T-cell (primary cell): ENCODE data around the gene LUC7L3. TPM values are rescaled to one million over a fixed set of nuclear protein-coding genes. Genes with fewer than 3 reads are reported as not detected.
A peak's percentile ranks its signal among the peaks of the same experiment; 100 is the strongest.
"Not testable (repeated sequence)": the region's sequence is repeated elsewhere in the genome, so short reads cannot be mapped to it uniquely, and the experiment has no call there.

Source experiments
- ATAC-seq, 4 experiments: fragments of 200-7000 bp in 3 of 4; fragments of 150-1000 bp in 1 of 4; cut with Tn5 transposase; replicated peaks in 1 of 4; 1 replicate in 3 of 4; 2 replicates in 1 of 4; pipeline ENCODE4 v1.10.0; 2021; ENCODE audit warnings: moderate library complexity in 3 of 4, mild to moderate bottlenecking in 2 of 4, moderate number of reproducible peaks in 1 of 4
- CTCF ChIA-PET, 2 donors: fragments of 300-600 bp; sonication (Branson Sonifier 250); formaldehyde crosslinking; loops; one replicate each; lab custom pipeline; 2022; ENCODE audit warnings: antibody characterized with exemption in 2 of 2; lab: Charles Lee
- POLR2A ChIA-PET, 2 donors: fragments of 300-600 bp; sonication (Branson Sonifier 250); formaldehyde crosslinking; loops; one replicate each; lab custom pipeline; 2022; ENCODE audit warnings: antibody characterized with exemption in 2 of 2; lab: Charles Lee
- DNase-seq, 35 experiments: peaks; one replicate each; pipeline versions ENCODE4 v3.0.0 to v3.0.0-alpha.2; 2013 to 2023
- H3K27ac ChIP-seq: one replicate; pipeline ENCODE4 v1.5.1; 2013; ENCODE audit warnings: low read length
- H3K27me3 ChIP-seq, 2 experiments: replicated peaks in 1 of 2; 1 replicate in 1 of 2; 2 replicates in 1 of 2; pipeline versions ENCODE4 v1.6.1 to v1.7.0; 2013; ENCODE audit warnings: low read length in 1 of 2, mixed read lengths in 1 of 2; ENCODE audit not compliant: control insufficient read depth in 2 of 2, insufficient read depth in 2 of 2; ENCODE audit errors: extremely low read depth in 1 of 2
- H3K36me3 ChIP-seq, 2 donors: 1 replicate in 1 of 2; 2 replicates in 1 of 2; pipeline versions ENCODE4 v1.6.1 to v1.7.0; 2013; ENCODE audit warnings: low read length in 1 of 2; ENCODE audit not compliant: control insufficient read depth in 2 of 2, insufficient read depth in 1 of 2; ENCODE audit errors: extremely low read depth in 1 of 2
- H3K4me1 ChIP-seq, 2 experiments: 1 replicate in 1 of 2; 2 replicates in 1 of 2; pipeline versions ENCODE4 v1.6.1 to v1.7.0; 2013; ENCODE audit warnings: low read length in 2 of 2, mixed read lengths in 1 of 2; ENCODE audit not compliant: insufficient read depth in 2 of 2, control insufficient read depth in 1 of 2; ENCODE audit errors: extremely low read depth in 1 of 2
- H3K4me3 ChIP-seq, 2 donors: 1 replicate in 1 of 2; 2 replicates in 1 of 2; pipeline versions ENCODE4 v1.5.1 to v1.7.0; 2013; ENCODE audit warnings: mild to moderate bottlenecking in 2 of 2, low read length in 1 of 2, moderate library complexity in 1 of 2; ENCODE audit not compliant: control insufficient read depth in 1 of 2; ENCODE audit errors: extremely low read depth in 1 of 2
- H3K9me3 ChIP-seq: 2 replicates; pipeline ENCODE4 v1.7.0; 2013
- H3K27ac Mint-ChIP-seq, 2 donors: one replicate each; pipeline ENCODE4 v1.8.0; 2020 to 2021; ENCODE audit warnings: mild to moderate bottlenecking in 2 of 2, mixed read lengths in 2 of 2
- H3K27me3 Mint-ChIP-seq, 2 donors: one replicate each; pipeline ENCODE4 v1.8.0; 2021 to 2022; ENCODE audit warnings: mixed read lengths in 2 of 2
- H3K36me3 Mint-ChIP-seq: one replicate; pipeline ENCODE4 v1.8.0; 2021; ENCODE audit warnings: mixed read lengths
- H3K4me1 Mint-ChIP-seq, 3 donors: one replicate each; pipeline ENCODE4 v1.8.0; 2020 to 2022; ENCODE audit warnings: mixed read lengths in 3 of 3, mild to moderate bottlenecking in 1 of 3
- H3K4me3 Mint-ChIP-seq, 3 donors: one replicate each; pipeline ENCODE4 v1.8.0; 2020 to 2022; ENCODE audit warnings: mild to moderate bottlenecking in 3 of 3, mixed read lengths in 3 of 3, moderate library complexity in 3 of 3
- H3K9me3 Mint-ChIP-seq, 3 donors: one replicate each; pipeline ENCODE4 v1.8.0; 2020 to 2022; ENCODE audit warnings: mixed read lengths in 3 of 3
- WGBS: methylation state at CpG from one replicate; pipeline ENCODE4 v1.1.5; 2013; ENCODE audit warnings: missing lambda C conversion rate; ENCODE audit not compliant: insufficient coverage; 5-methylcytosine and 5-hydroxymethylcytosine counted together
- total RNA-seq, 35 experiments: library from RNA in 6 of 35; stranded (reverse) in 6 of 35; fragments of 120-200 nt in 1 of 35; gene quantifications; one replicate each; pipeline versions ENCODE4 v1.2.1 to v1.2.4 and lab custom pipeline; 2013 to 2026

LUC7L3 gene
- total RNA-seq, 5 donors from 2014 or later (not counting 1 experiment from before 2014, with no cell fraction given) = 126 to 273 (median 232) TPM

DNA sequence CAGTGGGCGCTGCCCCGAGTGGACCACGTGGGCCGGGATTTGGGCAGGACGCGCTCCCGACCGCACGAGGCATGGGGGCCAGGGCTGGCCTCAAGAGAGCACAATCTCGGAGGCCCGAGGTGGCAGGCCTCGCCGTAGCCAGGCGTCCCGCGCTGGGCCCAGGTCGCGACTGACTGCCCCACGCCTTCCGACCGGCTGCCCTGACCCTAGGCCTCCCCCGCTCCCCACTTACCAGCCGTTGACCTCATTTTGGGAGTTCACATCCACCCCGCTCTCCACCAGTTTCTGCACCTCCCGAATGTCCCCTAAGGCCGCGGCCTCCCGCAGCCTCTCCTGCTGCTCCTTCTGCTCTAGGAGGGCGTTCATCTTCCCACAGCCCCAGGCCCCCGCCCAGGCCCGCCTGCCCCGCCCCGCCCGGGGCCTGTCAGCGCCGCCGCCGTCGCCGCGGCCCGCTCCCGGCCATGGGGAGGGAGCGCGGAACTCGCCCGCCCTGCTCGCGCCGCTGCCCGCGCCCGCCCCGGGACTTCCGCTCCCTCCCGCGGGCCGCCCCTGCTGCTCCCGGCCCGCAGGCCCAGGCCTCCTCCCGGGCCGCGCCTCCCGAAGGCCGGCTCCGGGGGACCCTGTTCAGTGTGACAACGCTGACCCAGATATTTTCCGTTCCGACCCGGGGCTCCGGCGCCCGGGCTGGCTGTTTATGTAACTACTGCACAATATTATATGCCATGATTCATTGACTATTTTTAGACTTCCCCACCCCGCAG lies 11.9 kb upstream of the LUC7L3 start, which contains the start of gene ANKRD40:
TSS of gene ANKRD40 (minus strand) at position 626 of the 761 bp plus-strand sequence. CDS start at position 366, 260 bp downstream.
- peak; percentile 82 to 91 (median 86) for ATAC-seq
- peaks cover 12% of the 10 kb centered on the region for H3K36me3 Mint-ChIP-seq
- Histone ChIP-seq H3K27me3 (no peaks in the 10 kb centered on the region), H3K4me3 (peak within 1 kb of the TSS; percentile 72 to 74), H3K4me1 (peaks cover 12 to 41% of the 10 kb centered on the region in 2 experiments), H3K9me3 (no peaks in the 10 kb centered on the region), H3K36me3 (peaks cover 4 to 8% of the 10 kb centered on the region in 2 donors), H3K27ac (peak within 1 kb of the TSS; percentile 98)
- ChIA-PET POLR2A (interaction anchor here (0.5 to 1.2 kb wide), 6 partner anchors 12 to 873 kb away, joined by 3 to 9 read pairs (median 3); partner anchors contain the start of gene LUC7L3 (in 1 of the 2)), CTCF (interaction anchor here in 1 of 2 donors (0.5 to 0.9 kb wide), 4 partner anchors 11 to 231 kb away, joined by 3 to 5 read pairs (median 3); partner anchors contain the start of gene LUC7L3)
- H3K9me3 Mint-ChIP-seq = no peaks in the 10 kb centered on the region
- DNase-seq = peak; percentile 76 to 94 (median 84)
- H3K4me3 Mint-ChIP-seq = peak within 1 kb of the TSS; percentile 81 to 93 (median 91)
- no peaks in the 10 kb centered on the region for H3K27me3 Mint-ChIP-seq
- H3K27ac Mint-ChIP-seq = peak within 1 kb of the TSS; percentile 96 to 98
- under 1% methylated on average over 63 of the region's 74 CpGs for WGBS
- H3K4me1 Mint-ChIP-seq = peaks cover 52 to 59% (median 52%) of the 10 kb centered on the region in 3 donors

DNA sequence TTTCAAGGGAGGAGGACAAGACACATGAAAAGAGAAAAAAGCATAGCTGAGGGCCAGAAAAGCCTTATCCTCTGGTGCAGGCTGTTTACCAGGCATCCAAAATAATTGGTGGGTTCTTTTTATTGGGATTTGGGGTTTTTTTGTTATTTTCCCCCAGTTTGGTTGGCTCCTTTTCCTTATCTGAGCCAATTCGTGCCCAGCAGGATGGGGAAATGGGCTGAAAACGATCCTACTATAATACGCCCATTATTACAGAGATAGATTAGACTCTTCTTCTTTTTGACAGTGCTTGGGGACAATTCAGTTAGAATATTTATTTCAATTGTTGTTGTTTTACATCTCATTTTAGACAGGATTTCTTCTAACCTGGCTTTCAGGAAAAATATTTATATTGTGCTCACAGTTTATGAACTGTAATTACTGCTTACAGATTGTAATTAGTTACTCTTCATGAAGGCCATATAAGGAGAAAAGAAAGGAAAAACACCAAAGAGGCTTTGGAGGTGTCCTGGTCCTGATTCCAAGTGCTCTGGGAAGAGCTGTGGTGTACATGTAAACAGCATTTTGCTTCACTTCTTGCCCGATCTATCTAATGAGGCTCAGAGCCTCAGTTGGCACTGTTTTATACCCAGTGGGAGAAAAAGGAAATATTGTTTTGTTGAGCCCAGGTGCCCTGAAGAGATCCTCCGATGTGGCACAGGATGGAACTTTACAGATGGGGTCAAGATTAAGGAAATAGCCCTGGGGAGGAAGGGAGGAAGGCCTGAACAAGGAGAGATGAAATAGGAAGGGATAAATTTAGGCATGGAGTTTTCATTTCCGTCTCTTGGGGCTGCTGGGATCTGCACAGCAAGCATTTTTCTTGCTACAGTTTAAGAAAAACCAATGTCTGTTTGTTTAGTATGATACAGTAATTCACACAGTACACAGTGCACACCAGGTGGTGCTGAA lies 11.1 kb upstream of the LUC7L3 start:
- 10% methylated on average over 2 of the region's 6 CpGs for WGBS
- no peaks in the 10 kb centered on the region for H3K27me3 Mint-ChIP-seq
- POLR2A ChIA-PET = interaction anchor here (0.7 to 1.2 kb wide), 4 partner anchors 11 to 462 kb away, joined by 3 to 4 read pairs (median 3); partner anchors contain the start of gene LUC7L3 (in 1 of the 2)
- H3K36me3 ChIP-seq = peaks cover 4 to 7% of the 10 kb centered on the region in 2 donors
- H3K9me3 Mint-ChIP-seq = no peaks in the 10 kb centered on the region
- peaks cover 45 to 54% (median 46%) of the 10 kb centered on the region in 3 donors for H3K4me1 Mint-ChIP-seq
- no peaks in the 10 kb centered on the region for H3K9me3 ChIP-seq
- no peaks in the 10 kb centered on the region for H3K27me3 ChIP-seq
- ATAC-seq = no peak
- peak overlapping the region; percentile 96 to 98 for H3K27ac Mint-ChIP-seq
- peak in 1 of 35 experiments; percentile 35 for DNase-seq
- peaks cover 10% of the 10 kb centered on the region for H3K36me3 Mint-ChIP-seq
- peaks cover 12 to 41% of the 10 kb centered on the region in 2 experiments for H3K4me1 ChIP-seq
- H3K27ac ChIP-seq = peak overlapping the region; percentile 98
- CTCF ChIA-PET = interaction anchor here in 1 of 2 donors (0.5 to 0.9 kb wide), 3 partner anchors 10 to 232 kb away, joined by 3 to 5 read pairs (median 3); partner anchors contain the start of gene LUC7L3
- H3K4me3 Mint-ChIP-seq = peak overlapping the region; percentile 81 to 91 (median 84)
- H3K4me3 ChIP-seq = peak overlapping the region; percentile 62 to 74

GRCh38 chr17:50709053-50709452 lies 10.3 kb upstream of the LUC7L3 start:
- H3K9me3 ChIP-seq, H3K9me3 Mint-ChIP-seq, H3K27me3 Mint-ChIP-seq, CTCF ChIA-PET, H3K4me3 ChIP-seq, DNase-seq, H3K27me3 ChIP-seq, H3K36me3 Mint-ChIP-seq, ATAC-seq, H3K36me3 ChIP-seq: not testable (repeated sequence)
- H3K27ac Mint-ChIP-seq = peak overlapping the region; percentile 96 to 98
- WGBS = 85% methylated on average over 2 of the region's 4 CpGs
- peaks cover 12 to 38% of the 10 kb centered on the region in 2 experiments for H3K4me1 ChIP-seq
- H3K4me3 Mint-ChIP-seq = peak overlapping the region; percentile 81 to 91 (median 84)
- peaks cover 37 to 46% (median 39%) of the 10 kb centered on the region in 3 donors for H3K4me1 Mint-ChIP-seq
- POLR2A ChIA-PET = interaction anchor here in 1 of 2 donors (0.6 to 1.2 kb wide), 4 partner anchors 10 to 86 kb away, joined by 3 to 4 read pairs (median 4); partner anchors contain the start of gene LUC7L3
- peak overlapping the region; percentile 98 for H3K27ac ChIP-seq

- Mint-ChIP-seq H3K4me3 (peak overlapping the region in 2 of 3 donors; percentile 21 to 81), H3K9me3 (no peaks in the 10 kb centered on the region), H3K4me1 (peaks cover 32 to 42% (median 33%) of the 10 kb centered on the region in 3 donors), H3K27me3 (no peaks in the 10 kb centered on the region), H3K27ac (peak overlapping the region; percentile 69 to 83), H3K36me3 (peaks cover 2% of the 10 kb centered on the region)
- peaks cover 12 to 35% of the 10 kb centered on the region in 2 experiments for H3K4me1 ChIP-seq
- H3K9me3 ChIP-seq = no peaks in the 10 kb centered on the region
- POLR2A ChIA-PET = no interaction called here
- H3K27me3 ChIP-seq = no peaks in the 10 kb centered on the region
- H3K4me3 ChIP-seq = no peak overlapping the region
- ATAC-seq = no peak
- CTCF ChIA-PET = no interaction called here
- H3K27ac ChIP-seq = no peak overlapping the region
- no peak for DNase-seq
- no CpG with 5 or more reads among the region's 2 CpGs for WGBS
- no peaks in the 10 kb centered on the region for H3K36me3 ChIP-seq
Observed at GRCh38 chr17:50710025-50710424, 9.4 kb upstream of the LUC7L3 start.

GRCh38 chr17:50710650-50711049 lies 8.8 kb upstream of the LUC7L3 start:
- POLR2A ChIA-PET = no interaction called here
- Histone ChIP-seq H3K27ac (no peak overlapping the region), H3K4me1 (peaks cover 12 to 33% of the 10 kb centered on the region in 2 experiments), H3K36me3 (no peaks in the 10 kb centered on the region), H3K9me3 (no peaks in the 10 kb centered on the region), H3K4me3 (no peak overlapping the region), H3K27me3 (no peaks in the 10 kb centered on the region)
- no peaks in the 10 kb centered on the region for H3K27me3 Mint-ChIP-seq
- no peaks in the 10 kb centered on the region for H3K36me3 Mint-ChIP-seq
- peak overlapping the region; percentile 69 to 83 for H3K27ac Mint-ChIP-seq
- no peak overlapping the region for H3K4me3 Mint-ChIP-seq
- H3K9me3 Mint-ChIP-seq = no peaks in the 10 kb centered on the region
- ATAC-seq (no peak), DNase-seq (no peak)
- WGBS = 100% methylated on average over 1 of the region's 4 CpGs
- H3K4me1 Mint-ChIP-seq = peaks cover 27 to 37% (median 28%) of the 10 kb centered on the region in 3 donors
- CTCF ChIA-PET = no interaction called here
